GM21423 (cell line): Measurements from ENCODE around the gene FAT3.

ENCODE experiments used
- ATAC-seq: cut with Tn5 transposase; IDR thresholded peaks from one replicate; pipeline ENCODE4 v1.9.1; 2021; ENCODE audit warnings: mild to moderate bottlenecking, moderate library complexity; ENCODE audit not compliant: unreplicated experiment

Gene FAT3

GRCh38 chr11:92227230-92227814, 2.7 kb downstream of the FAT3 start:
- ATAC-seq, result no peak

GRCh38 chr11:92227959-92228935, 3.6 kb downstream of the FAT3 start:
- no peak for ATAC-seq

- no peak for ATAC-seq
Observed at GRCh38 chr11:92236856-92237255, 12.2 kb downstream of the FAT3 start.

GRCh38 chr11:92240916-92241315, 16.3 kb downstream of the FAT3 start:
- ATAC-seq, result no peak

- ATAC-seq, result no peak
Observed at GRCh38 chr11:92245700-92246271, 21.2 kb downstream of the FAT3 start.

- no peak for ATAC-seq
Observed at GRCh38 chr11:92246630-92247029, 22.0 kb downstream of the FAT3 start.

GRCh38 chr11:92249156-92249753, 24.6 kb downstream of the FAT3 start:
- no peak for ATAC-seq

GRCh38 chr11:92251980-92252379, 27.4 kb downstream of the FAT3 start:
- no peak for ATAC-seq

- no peak for ATAC-seq
Observed at GRCh38 chr11:92253421-92253820, 28.8 kb downstream of the FAT3 start.

GRCh38 chr11:92253945-92254344, 29.3 kb downstream of the FAT3 start:
- ATAC-seq, result no peak

GRCh38 chr11:92257536-92257935, 32.9 kb downstream of the FAT3 start:
- ATAC-seq, result no peak

GRCh38 chr11:92259861-92260260, 35.2 kb downstream of the FAT3 start:
- no peak for ATAC-seq

- no peak for ATAC-seq
Observed at GRCh38 chr11:92264350-92264749, 39.7 kb downstream of the FAT3 start.

GRCh38 chr11:92266806-92267205, 42.2 kb downstream of the FAT3 start:
- no peak for ATAC-seq

GRCh38 chr11:92267278-92267677, 42.7 kb downstream of the FAT3 start:
- ATAC-seq, result no peak

GRCh38 chr11:92267968-92268367, 43.4 kb downstream of the FAT3 start:
- ATAC-seq, result no peak

- no peak for ATAC-seq
Observed at GRCh38 chr11:92268546-92268945, 43.9 kb downstream of the FAT3 start.

GRCh38 chr11:92269021-92269420, 44.4 kb downstream of the FAT3 start:
- no peak for ATAC-seq

- ATAC-seq, result no peak
Observed at GRCh38 chr11:92269841-92270240, 45.2 kb downstream of the FAT3 start.

GRCh38 chr11:92272651-92273050, 48.0 kb downstream of the FAT3 start:
- no peak for ATAC-seq
